ENCODE measurements around the gene PNMA5.
A peak's percentile ranks its signal among the peaks of the same experiment; 100 is the strongest.

Gene PNMA5

DNA sequence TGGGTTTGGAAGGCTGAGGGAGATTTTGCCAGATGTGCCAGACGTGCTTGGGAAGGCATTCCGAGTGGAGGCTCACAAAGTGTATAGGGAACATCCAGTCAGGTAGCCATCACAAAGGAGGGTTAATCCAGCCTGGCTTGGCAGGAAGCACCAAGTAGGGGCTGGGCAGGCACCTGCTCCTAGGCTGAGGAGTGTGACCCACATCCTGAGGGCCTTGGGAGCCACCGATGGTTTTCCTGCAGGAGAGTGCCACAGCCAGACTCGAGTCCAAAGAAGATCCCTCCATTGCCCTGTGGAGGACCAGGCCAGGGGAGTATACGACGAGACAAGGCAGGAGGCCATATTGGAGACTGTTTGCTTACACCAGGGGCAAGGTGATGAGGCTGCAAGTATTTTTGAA is 47.2 kb downstream of the PNMA5 start:
- CTCF ChIA-PET = interaction anchor here (1.2 kb wide), 1 partner anchor 762 kb away, joined by 4 read pairs; no protein-coding TSS in a partner anchor
- H3K27ac ChIP-seq (ENCODE audit: insufficient read depth in 1 of 2, low read depth in 1 of 2, low read length in 2 of 2, poor library complexity in 1 of 2, severe bottlenecking in 2 of 2) = no peak overlapping the region
- DNase-seq = no peak
- POLR2A ChIA-PET = no interaction called here
- no peak overlapping the region for H3K4me3 ChIP-seq (ENCODE audit: control insufficient read depth in 1 of 7, extremely low read depth in 1 of 7, insufficient read depth in 4 of 7, low read depth in 2 of 7, low read length in 6 of 7)
- peaks cover 0 to 20% (median 0%) of the 10 kb centered on the region in 4 experiments for H3K36me3 ChIP-seq (ENCODE audit: control insufficient read depth in 4 of 4, insufficient read depth in 4 of 4, low read length in 3 of 4)
- peaks cover 0 to 28% (median 0%) of the 10 kb centered on the region in 5 experiments for H3K27me3 ChIP-seq (replicated peaks in 2 of 5; ENCODE audit: control insufficient read depth in 4 of 5, insufficient read depth in 5 of 5, low read length in 4 of 5)
- WGBS (ENCODE audit: insufficient coverage) = 98% methylated on average over 6 of the region's 6 CpGs
- H3K4me1 ChIP-seq (ENCODE audit: control extremely low read depth in 1 of 4, control insufficient read depth in 4 of 4, insufficient read depth in 4 of 4, low read length in 3 of 4) = peaks cover 0 to 5% (median 1%) of the 10 kb centered on the region in 4 experiments
- H3K9me3 ChIP-seq (ENCODE audit: control extremely low read depth in 1 of 5, control insufficient read depth in 4 of 5, insufficient read depth in 2 of 5, low read depth in 1 of 5, low read length in 4 of 5) = no peaks in the 10 kb centered on the region

DNA sequence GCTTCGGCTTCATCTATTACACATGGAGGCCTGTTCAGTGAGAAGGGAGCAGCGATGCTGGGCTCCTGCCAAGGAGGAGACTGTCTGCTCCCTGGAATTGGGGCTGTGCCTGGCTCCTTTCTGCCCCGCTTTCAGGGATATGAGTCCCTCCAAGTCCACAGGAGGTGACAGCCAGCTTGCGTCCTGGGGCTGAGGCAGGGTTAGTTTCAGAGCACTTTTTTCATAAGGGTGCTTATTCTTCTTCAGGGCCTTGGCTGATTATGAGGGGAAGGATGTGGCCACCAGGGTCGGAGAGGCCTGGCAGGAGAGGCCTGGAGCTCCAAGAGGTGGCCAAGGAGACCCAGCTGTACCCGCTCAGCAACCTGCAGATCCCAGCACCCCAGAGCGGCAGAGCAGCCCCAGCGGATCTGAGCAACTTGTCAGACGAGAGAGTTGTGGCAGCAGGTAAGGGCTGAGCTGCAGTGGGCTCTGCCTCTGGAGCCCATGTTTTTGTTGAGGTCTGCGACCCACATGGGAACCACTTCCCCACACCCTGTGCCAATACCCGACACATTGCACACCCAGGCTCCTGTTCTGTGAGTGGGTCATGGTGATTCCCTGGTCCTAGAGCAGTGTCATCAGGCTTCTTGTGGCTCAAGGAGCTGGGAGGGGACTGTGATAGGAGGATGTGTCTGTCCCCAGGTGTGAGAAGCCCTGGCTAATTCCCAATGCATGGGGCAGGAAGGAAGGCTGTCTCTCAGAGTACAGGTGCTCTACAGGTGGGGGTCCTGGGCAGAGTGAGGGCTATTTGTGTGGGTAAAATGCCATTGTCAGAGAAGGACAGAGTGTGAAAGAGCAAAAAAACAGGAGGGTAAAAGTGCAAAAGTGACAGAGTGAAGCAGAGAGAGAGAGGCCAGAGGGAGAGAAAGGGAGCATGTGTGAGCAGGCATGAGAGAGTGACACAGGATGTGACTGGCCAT is 48.6 kb downstream of the PNMA5 start:
- no peak overlapping the region for H3K27ac ChIP-seq (ENCODE audit: insufficient read depth in 1 of 2, low read depth in 1 of 2, low read length in 2 of 2, poor library complexity in 1 of 2, severe bottlenecking in 2 of 2)
- peaks cover 0 to 28% (median 0%) of the 10 kb centered on the region in 5 experiments for H3K27me3 ChIP-seq (replicated peaks in 2 of 5; ENCODE audit: control insufficient read depth in 4 of 5, insufficient read depth in 5 of 5, low read length in 4 of 5)
- H3K9me3 ChIP-seq (ENCODE audit: control extremely low read depth in 1 of 5, control insufficient read depth in 4 of 5, insufficient read depth in 2 of 5, low read depth in 1 of 5, low read length in 4 of 5) = no peaks in the 10 kb centered on the region
- ChIA-PET CTCF (interaction anchor here (1.3 kb wide), 1 partner anchor 9 kb away, joined by 3 read pairs; no protein-coding TSS in a partner anchor), POLR2A (no interaction called here)
- no peak overlapping the region for H3K4me3 ChIP-seq (ENCODE audit: control insufficient read depth in 1 of 7, extremely low read depth in 1 of 7, insufficient read depth in 4 of 7, low read depth in 2 of 7, low read length in 6 of 7)
- peaks cover 0 to 12% (median 8%) of the 10 kb centered on the region in 4 experiments for H3K4me1 ChIP-seq (ENCODE audit: control extremely low read depth in 1 of 4, control insufficient read depth in 4 of 4, insufficient read depth in 4 of 4, low read length in 3 of 4)
- no peak for DNase-seq
- H3K36me3 ChIP-seq (ENCODE audit: control insufficient read depth in 4 of 4, insufficient read depth in 4 of 4, low read length in 3 of 4) = peaks cover 0 to 20% (median 0%) of the 10 kb centered on the region in 4 experiments
- WGBS (ENCODE audit: insufficient coverage) = 88% methylated on average over 7 of the region's 11 CpGs

DNA sequence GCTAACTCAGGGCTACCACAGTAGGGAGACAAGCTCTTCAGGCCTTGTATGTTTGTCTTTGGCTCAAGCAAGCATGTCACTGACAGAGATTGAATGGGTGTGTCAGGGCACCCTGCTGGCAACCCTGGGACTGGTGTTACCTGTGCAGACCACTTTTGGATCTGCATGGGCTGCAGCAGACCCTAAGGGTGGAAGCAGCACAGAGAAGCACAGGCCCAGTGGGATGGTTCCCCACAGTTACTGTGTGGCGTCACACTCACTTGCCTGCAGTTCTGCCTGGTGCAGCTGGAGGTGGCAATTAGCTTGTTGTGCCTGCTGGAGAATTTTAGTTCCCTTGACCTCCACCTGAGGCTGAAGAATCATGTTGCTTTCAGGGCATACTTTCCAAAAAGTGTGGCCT is 50.1 kb downstream of the PNMA5 start:
- WGBS (ENCODE audit: insufficient coverage) = 80% methylated on average over 1 of the region's 1 CpG
- peaks cover 0 to 17% (median 0%) of the 10 kb centered on the region in 4 experiments for H3K36me3 ChIP-seq (ENCODE audit: control insufficient read depth in 4 of 4, insufficient read depth in 4 of 4, low read length in 3 of 4)
- H3K4me1 ChIP-seq (ENCODE audit: control extremely low read depth in 1 of 4, control insufficient read depth in 4 of 4, insufficient read depth in 4 of 4, low read length in 3 of 4) = peaks cover 0 to 12% (median 8%) of the 10 kb centered on the region in 4 experiments
- peaks cover 0 to 19% (median 0%) of the 10 kb centered on the region in 5 experiments for H3K27me3 ChIP-seq (replicated peaks in 2 of 5; ENCODE audit: control insufficient read depth in 4 of 5, insufficient read depth in 5 of 5, low read length in 4 of 5)
- no peaks in the 10 kb centered on the region for H3K9me3 ChIP-seq (ENCODE audit: control extremely low read depth in 1 of 5, control insufficient read depth in 4 of 5, insufficient read depth in 2 of 5, low read depth in 1 of 5, low read length in 4 of 5)
- CTCF ChIA-PET = interaction anchor here (0.9 kb wide), 1 partner anchor 15 kb away, joined by 3 read pairs; no protein-coding TSS in a partner anchor
- POLR2A ChIA-PET = no interaction called here
- H3K4me3 ChIP-seq (ENCODE audit: control insufficient read depth in 1 of 7, extremely low read depth in 1 of 7, insufficient read depth in 4 of 7, low read depth in 2 of 7, low read length in 6 of 7) = no peak overlapping the region
- DNase-seq = no peak
- H3K27ac ChIP-seq (ENCODE audit: insufficient read depth in 1 of 2, low read depth in 1 of 2, low read length in 2 of 2, poor library complexity in 1 of 2, severe bottlenecking in 2 of 2) = no peak overlapping the region

DNA sequence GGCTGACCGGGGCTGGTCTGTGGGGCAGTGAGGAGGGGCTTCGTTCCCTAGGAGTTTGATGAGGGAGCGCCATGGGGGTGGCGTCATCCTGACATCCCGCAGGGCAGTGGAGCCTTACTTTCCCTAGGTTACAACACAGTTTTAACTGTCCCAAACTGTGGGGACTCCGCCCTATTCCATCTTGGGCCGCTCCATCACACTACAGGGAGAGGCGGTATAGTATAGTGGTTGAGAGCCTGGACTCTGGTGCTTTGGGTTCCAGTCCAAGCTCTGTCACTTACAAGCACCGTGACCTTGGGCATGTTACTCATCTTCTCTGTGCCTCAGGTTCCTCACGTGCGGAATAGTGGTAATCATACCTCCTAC is 51.9 kb downstream of the PNMA5 start:
- Histone ChIP-seq H3K4me1 (ENCODE audit: control extremely low read depth in 1 of 4, control insufficient read depth in 4 of 4, insufficient read depth in 4 of 4, low read length in 3 of 4) (peaks cover 0 to 12% (median 8%) of the 10 kb centered on the region in 4 experiments), H3K4me3 (ENCODE audit: control insufficient read depth in 1 of 7, extremely low read depth in 1 of 7, insufficient read depth in 4 of 7, low read depth in 2 of 7, low read length in 6 of 7) (peak overlapping the region; percentile 40 to 80 (median 59)), H3K9me3 (ENCODE audit: control extremely low read depth in 1 of 5, control insufficient read depth in 4 of 5, insufficient read depth in 2 of 5, low read depth in 1 of 5, low read length in 4 of 5) (no peaks in the 10 kb centered on the region), H3K27me3 (replicated peaks in 2 of 5; ENCODE audit: control insufficient read depth in 4 of 5, insufficient read depth in 5 of 5, low read length in 4 of 5) (peaks cover 0 to 15% (median 0%) of the 10 kb centered on the region in 5 experiments), H3K36me3 (ENCODE audit: control insufficient read depth in 4 of 4, insufficient read depth in 4 of 4, low read length in 3 of 4) (peaks cover 0 to 10% (median 0%) of the 10 kb centered on the region in 4 experiments), H3K27ac (ENCODE audit: insufficient read depth in 1 of 2, low read depth in 1 of 2, low read length in 2 of 2, poor library complexity in 1 of 2, severe bottlenecking in 2 of 2) (peak overlapping the region in 1 of 2 experiments; percentile 61)
- ChIA-PET CTCF (interaction anchor here (0.8 to 2.2 kb wide), 13 partner anchors 9 to 597 kb away, joined by 3 to 12 read pairs (median 3); partner anchors contain the start of gene TREX2), POLR2A (no interaction called here)
- no peak for DNase-seq
- 71% methylated on average over 9 of the region's 11 CpGs for WGBS (ENCODE audit: insufficient coverage)

DNA sequence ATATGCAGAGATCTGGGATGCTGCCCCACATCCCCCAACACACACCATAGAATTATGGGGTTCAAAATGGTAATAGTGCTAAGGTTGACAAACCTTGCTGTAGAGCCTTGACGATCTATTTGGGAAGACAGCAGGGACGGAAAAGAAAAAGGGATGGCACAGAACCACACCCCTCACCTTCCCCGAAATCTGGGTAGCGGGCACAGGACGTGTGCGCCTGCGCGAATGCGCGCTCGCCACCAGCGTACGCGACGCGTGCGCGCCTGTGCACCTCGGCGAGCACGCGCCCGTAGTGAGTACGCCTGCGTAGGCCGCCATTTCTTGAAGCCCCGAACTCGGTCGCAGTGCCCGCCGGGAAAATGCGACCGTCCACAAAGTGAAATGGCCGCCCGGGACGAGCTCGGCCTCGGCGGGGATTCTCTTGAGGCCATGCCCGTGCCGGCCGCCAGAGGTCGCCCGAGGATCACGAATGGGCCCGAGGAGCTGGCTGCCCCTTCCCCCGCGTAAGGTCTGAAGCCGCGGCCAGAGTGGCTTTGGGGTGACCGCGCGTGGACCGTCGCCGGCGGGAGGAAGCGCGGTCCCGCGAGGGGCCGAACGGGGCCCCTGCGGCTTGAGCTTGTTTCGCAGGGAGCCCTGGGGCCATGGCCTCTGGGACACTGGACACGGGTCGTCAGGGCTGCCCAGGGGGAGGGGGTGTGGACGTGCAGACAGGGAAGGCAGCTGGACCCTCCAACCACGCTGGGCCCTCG is 52.4 kb downstream of the PNMA5 start:
- ChIA-PET CTCF (interaction anchor here (0.8 to 2.2 kb wide), 14 partner anchors 9 to 726 kb away, joined by 3 to 12 read pairs (median 3); partner anchors contain the start of gene TREX2), POLR2A (no interaction called here)
- peaks cover 0 to 12% (median 8%) of the 10 kb centered on the region in 4 experiments for H3K4me1 ChIP-seq (ENCODE audit: control extremely low read depth in 1 of 4, control insufficient read depth in 4 of 4, insufficient read depth in 4 of 4, low read length in 3 of 4)
- 40% methylated on average over 55 of the region's 70 CpGs for WGBS (ENCODE audit: insufficient coverage)
- H3K4me3 ChIP-seq (ENCODE audit: control insufficient read depth in 1 of 7, extremely low read depth in 1 of 7, insufficient read depth in 4 of 7, low read depth in 2 of 7, low read length in 6 of 7) = peak overlapping the region; percentile 40 to 86 (median 67)
- H3K36me3 ChIP-seq (ENCODE audit: control insufficient read depth in 4 of 4, insufficient read depth in 4 of 4, low read length in 3 of 4) = peaks cover 0 to 6% (median 0%) of the 10 kb centered on the region in 4 experiments
- peak; percentile 90 to 95 (median 94) for DNase-seq
- peak overlapping the region in 1 of 2 experiments; percentile 61 for H3K27ac ChIP-seq (ENCODE audit: insufficient read depth in 1 of 2, low read depth in 1 of 2, low read length in 2 of 2, poor library complexity in 1 of 2, severe bottlenecking in 2 of 2)
- peaks cover 0 to 18% (median 0%) of the 10 kb centered on the region in 5 experiments for H3K27me3 ChIP-seq (replicated peaks in 2 of 5; ENCODE audit: control insufficient read depth in 4 of 5, insufficient read depth in 5 of 5, low read length in 4 of 5)
- H3K9me3 ChIP-seq (ENCODE audit: control extremely low read depth in 1 of 5, control insufficient read depth in 4 of 5, insufficient read depth in 2 of 5, low read depth in 1 of 5, low read length in 4 of 5) = no peaks in the 10 kb centered on the region

Measured in common myeloid progenitor, CD34-positive (primary cell).